IPS DF 19.7 (cell line): ENCODE data around the gene IFT88.

ENCODE experiments used
- DNase-seq: peaks from one replicate; pipeline ENCODE4 v3.0.0-alpha.2; 2013; ENCODE audit warnings: low read depth, low spot score

IFT88 gene

DNA sequence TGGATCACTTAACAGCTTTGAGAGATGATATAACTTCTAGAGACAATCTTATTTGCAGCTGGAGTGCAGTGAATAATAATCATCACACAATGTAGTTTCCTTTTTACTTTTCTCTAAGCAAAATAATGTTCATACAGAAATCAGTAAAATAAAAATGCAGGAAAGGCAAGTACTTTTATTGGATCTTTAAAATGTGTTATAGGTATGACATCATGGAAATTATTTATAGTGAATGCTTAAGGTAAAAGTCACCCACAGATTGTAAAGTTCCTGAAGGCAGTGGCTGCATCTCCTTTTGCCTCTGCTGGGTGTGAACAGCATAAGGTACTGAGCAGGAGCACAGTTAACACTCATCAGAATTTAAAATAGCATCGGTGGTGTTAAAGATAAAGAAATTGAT is 119.2 kb downstream of the IFT88 start:
- DNase-seq, result no peak

DNA sequence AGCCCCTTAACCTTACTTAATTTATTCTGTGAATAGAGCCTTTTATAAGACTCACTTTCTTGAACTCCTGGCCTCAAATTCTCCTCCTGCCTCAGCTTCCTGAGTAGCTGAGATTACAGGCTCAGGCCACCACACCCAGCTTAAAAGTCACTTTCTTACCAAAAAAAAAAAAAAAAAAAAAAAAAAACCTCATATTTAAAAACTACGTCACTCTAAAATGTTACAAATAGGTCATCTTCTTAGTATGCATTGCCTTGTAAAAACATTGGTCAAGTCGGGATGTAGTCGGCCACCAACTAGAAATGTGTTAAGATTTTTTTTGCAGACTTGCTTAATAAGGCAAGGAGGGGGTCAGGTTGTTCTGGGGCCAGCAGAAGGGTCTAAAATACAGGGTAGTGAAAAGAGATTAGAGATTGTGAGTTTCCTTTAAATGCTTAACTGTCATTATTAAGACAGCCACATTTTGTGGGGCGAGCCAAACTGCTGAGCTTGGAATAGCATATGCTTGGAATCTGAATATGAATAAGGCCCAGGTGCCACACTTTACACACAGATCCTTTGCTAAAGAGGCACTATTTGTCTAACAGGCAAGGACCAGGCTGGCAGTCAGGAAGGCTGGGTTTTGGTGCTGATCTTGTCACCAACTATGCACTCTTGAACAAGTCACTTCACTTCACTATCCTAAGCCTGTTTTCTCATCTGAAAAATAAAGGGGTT is 120.1 kb downstream of the IFT88 start:
- DNase-seq, result no peak

DNA sequence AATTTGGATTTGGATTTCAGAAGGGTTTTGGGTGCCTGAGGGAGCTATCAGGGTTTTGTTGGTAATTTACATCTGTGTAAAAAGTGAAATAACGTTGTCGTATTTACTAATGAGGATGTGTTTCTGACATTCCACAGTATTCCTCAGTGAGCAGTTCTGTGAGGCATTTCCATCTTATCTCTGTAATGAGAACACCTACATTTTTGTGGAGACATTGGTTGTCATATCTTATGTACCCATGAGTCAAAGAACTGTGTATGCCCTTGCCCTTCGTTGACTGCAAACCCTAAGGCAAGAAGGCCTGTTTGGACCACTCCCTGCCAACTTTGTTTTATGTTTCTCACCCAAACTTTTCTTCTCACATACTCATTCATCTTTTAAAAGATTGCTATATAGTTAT is 122.3 kb downstream of the IFT88 start:
- DNase-seq, result no peak

DNA sequence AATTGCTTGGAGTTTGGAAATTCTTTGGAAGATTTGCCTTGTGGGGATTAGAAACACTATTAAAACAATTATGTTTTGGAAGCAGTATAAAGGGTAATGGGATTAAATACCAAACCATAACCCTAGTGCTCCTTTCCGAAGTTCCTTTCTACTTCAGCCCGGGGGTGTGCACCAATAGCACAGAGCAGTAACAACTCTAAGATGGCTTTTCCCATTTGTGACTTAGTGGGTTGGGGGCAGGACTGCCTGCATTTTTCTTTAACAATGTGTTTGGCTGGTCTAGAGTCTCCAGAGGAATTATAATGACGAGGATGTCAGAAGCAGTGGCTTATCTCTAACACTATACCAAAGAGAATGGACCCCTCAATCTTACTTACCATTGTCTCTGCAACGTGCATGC is 124.7 kb downstream of the IFT88 start:
- DNase-seq, result no peak

DNA sequence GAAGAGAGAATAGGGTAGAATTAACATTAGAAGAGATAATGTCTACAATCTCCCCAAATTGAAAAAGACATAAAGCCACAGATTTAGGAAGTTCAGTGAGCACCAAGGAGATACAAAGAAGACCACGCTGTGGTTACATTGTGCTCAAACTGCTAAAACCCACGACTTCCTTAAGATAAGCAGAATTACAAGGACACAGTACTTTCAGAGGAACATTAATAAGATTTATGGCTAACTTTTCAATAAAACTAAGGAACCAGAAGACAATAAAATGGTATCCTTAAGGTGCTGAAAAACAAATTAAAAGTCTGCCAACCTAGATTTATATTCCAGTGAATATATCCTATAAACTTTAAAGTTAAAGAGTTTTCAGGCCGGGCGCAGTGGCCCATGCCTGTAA is 129.1 kb downstream of the IFT88 start:
- DNase-seq, result no peak

DNA sequence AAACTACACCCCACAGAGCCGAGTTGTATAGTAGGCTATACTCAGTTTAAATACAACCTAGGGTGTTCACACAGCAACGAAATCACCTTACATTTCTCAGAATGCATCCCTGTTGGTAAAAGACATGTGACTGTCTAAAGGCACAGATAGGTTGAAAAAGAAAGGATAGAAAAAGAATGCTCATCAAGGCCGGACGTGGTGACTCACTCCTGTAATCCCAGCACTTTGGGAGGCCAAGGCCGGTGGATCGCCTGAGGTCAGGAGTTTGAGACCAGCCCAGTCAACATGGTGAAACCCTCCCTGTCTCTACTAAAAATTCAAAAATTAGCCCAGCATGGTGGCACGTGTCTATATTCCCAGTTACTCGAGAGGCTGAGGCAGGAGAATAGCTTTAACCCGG is 132.8 kb downstream of the IFT88 start:
- DNase-seq, result no peak

DNA sequence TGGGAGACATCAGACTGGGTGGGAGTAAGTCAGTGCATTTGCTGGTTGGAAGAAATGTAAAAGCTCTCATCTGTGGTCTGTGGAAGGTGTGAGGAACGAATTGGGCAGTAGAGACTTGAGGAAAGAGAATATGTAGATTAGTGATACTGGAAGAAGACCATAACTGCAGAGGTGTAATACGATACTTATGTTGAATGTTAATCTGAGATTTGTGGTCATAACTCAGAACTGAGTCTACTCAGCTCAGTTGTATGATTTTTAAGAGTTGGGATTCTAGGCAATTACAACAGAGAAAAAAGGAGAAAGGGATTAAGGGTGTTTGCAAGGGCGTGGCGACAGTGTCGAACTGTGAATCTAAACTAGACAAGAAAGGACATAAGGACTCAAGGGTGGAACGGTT is 133.3 kb downstream of the IFT88 start:
- DNase-seq, result no peak

DNA sequence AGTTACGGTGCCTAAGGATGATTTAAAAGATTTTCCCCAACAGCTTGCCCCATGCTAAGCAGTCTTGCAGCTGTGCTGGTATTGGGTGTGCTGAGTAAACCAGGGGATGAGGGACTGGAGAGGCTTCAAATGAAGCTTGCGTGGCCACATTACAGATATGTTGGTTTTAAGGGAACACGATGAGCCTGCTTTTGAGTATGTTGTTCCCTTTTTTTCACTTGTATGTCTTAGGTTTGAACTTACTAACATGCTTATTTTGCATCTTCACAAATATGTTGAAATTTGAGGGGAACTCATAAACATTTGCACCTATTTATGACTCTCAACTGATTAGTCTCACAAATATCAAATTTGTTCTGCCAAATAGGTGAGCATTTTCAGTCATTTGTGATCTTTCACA is 134.5 kb downstream of the IFT88 start:
- DNase-seq, result no peak

DNA sequence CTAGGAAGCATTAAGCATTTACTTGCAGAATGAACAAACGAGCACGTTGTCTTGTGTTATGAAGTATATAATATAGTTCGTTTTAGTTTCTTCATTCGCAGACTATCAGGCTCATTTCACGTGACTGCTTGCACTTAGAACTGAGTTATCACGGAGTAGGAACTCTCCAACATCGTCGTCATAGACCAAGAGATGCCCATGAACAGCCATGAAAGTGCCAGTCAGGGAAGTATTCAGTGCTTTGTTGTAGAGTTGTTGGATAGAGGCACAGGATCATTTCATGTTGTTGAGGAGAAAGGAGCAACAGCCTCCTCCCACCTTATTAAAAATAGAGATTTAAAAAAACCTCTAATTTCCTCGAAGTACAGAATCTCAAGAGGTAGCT is 135.6 kb downstream of the IFT88 start:
- DNase-seq, result no peak

DNA sequence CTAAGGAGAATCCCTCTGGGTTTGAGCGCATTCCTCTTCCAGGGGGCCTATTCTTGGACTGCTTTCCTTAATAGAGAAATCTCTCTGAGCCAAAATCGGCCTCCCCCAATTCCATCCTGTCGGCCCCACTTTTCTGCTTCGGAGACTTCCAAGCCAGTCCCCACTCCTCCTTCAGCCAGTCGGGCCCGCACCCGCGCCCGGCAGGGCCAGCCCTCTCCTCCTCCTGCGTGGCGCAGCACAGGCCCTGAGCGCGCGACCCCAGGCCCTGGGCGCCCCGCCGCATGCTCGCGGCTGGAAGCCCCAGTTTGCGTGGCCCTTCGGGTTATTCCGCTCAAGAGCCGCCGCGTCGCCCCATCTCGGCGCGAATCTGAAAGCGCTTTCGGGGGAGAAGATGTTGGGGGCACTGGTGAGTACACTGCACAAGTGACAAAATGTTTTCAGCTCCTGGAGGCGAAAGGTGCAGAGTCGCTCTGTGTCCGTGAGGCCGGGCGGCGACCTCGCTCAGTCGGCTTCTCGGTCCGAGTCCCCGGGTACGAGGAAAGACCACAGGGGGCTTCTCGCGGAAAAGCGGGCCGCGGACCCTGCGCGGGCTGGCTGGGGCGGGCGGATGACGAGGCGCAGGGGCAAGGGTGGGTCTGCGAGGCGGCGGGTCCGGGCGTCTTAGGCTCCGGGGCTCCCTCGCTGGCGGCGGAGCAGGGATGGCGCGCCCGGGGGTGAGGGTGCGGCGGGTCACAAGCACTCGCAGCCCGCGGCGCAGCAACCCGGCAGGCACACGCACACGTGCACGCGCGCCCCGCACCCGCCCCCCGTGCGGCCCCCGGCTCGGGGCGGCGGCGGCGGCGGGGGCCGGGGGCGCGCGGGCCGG is 136.2 kb downstream of the IFT88 start, which contains the start of gene IL17D:
Gene IL17D (plus strand): TSS at position 785 of the 865 bp plus-strand sequence. CDS start 303 bp downstream, outside the sequence.
- no peak for DNase-seq

DNA sequence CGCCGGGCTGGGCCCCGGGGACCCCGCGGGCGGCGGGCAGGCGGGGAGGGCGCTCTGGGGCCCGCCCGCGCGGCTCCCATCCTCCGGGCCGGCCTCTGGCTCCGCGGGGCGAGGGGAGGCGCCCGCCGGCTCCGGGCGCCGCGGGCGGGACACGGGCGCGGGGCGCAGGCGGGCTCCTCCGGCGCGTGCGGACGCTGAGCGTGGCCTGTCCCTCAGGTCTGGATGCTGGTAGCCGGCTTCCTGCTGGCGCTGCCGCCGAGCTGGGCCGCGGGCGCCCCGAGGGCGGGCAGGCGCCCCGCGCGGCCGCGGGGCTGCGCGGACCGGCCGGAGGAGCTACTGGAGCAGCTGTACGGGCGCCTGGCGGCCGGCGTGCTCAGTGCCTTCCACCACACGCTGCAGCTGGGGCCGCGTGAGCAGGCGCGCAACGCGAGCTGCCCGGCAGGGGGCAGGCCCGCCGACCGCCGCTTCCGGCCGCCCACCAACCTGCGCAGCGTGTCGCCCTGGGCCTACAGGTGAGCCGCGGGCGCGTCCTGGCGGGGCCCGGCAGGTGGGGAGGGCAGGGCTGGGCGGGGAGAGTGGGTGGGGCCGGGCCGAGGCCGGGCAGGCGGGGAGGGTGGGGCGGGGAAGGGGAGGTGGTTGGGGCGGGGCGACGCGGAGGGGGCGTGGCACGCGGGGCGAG is 137.0 kb downstream of the IFT88 start:
- no peak for DNase-seq

DNA sequence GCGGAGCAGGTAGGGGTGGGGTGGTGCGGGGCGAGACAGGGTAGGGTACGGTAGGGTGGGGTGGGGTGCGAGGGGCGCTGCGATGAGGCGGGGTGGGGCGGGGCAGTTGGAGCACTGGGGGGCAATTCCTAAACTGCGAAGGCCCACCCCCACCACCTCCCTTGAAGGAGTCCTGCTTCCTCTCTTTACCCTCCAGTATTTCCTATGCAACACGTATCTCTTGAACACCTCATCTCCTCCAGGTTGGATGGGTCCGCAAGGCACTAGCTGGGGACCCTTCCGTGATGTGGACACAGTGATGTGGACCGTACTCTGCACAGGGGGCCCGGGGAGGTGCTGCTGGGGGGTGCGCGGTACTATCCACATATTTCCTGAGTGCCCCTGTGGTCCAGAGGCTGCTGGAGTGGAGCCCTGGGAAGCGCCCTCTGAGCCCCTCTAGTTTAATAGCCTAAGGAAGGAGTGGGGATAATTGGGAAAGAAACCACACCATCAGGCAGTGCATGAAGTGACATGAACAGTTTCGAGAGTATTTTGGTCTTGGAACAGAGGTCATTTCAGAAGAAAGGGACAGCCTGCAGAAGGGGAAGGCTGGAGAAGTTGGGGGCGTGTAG is 137.6 kb downstream of the IFT88 start:
- DNase-seq, result no peak

DNA sequence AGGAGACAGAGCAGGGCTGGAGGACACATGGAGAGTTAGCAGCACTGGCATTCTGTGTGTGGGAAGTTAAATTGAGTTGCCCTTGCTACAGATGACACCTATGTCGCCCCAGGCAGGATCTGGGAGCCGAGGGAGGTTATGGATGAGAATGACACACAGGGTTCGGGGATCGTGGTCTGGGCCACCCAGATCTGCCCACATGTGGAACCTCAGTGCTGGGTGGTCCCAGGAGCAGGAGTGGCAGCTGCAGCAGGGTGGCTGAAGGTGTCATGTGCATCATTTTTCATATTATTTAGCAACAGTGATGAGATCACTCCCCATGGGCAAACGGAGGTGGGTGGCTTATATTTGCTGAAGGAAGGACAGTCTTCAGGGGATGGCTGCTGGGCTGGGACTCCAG is 139.7 kb downstream of the IFT88 start:
- no peak for DNase-seq

DNA sequence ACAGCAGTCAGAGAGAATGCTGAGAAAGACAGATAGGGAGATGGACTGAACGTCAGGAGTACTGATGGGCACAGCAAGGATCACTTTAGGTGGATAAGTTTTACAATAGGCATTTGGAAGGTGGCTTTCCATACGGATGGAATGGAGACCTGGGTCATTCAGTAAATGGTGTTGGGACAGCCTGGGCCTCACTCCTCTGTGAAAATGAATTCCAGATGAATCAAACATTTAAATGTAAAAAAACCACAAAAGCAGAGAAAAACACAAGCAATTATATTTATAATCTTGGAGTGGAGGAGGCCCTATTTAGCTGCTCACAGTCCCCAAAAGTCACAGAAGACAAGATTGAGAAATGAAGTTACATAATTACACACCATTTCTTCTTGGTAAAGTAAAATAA is 141.3 kb downstream of the IFT88 start:
- DNase-seq, result no peak

DNA sequence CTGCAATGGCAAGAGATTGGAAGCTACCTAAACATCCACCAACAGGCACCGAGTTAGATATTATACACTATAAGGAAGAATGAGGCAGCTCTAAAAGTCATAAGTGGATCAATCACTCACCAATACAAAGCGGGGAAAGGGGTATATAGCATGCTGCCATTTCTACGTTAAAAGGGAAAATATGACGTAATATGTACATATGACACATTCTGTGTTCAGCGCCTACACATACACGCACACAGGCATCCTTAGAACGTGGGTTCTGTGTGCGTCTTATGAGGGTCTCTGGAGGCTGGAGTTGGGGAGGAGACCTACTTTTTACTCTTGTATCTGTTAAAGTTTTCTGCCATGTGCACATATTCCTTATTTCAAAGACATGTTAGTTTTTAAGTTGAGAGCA is 142.4 kb downstream of the IFT88 start:
- no peak for DNase-seq

DNA sequence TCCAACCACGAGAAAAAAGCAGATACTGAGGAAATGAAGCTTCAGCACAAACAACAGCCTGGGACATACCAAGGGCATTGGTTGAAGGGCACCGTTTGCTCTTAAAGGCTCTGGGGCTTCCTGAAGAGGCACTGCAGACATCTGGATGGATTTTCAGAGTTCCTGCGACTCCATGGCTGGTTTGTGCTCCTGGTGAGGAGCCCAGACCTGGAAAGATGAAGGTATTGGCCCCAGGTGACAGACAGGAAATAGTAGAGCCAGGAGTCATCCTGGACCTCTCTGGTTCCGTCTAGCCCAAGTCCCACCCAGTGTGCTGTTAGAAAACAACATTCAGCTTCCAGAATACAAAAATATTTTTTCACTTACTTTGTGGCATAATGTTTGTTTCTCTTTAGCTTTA is 142.8 kb downstream of the IFT88 start:
- no peak for DNase-seq

DNA sequence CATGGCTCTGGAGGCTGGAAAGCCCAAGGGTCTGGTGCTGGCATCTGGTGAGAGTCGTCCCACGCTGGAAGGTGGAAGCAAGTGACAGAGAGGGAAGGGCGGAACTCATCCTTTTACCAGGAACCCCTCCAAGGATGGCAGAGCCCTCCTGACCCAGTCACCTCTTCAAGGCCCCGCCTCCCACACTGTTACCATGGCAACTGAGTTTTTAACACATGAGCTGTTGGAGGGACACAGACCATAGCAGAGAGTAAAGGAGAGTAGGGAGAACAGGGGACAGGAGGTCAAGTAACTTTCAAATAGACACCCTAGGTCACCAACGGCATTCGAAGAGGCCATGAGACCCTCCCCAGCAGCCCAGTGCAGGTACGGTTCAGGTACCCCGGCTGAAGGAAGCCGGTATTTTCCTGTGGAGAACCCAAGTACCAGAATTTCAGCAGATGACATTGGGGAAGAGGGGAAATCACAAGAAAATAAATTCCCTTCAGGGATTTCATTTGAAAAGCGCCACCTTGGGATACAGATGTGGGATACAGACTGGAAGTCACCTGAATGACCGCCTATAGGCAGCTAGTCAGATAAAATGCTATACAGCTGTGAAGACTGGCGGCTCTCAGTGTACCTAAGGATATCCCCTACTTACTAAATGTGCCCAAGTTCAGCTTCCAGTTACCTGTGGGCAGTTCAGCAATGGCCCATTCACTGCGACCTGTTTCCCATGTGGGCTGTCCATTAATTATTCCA is 144.5 kb downstream of the IFT88 start:
- DNase-seq, result no peak

DNA sequence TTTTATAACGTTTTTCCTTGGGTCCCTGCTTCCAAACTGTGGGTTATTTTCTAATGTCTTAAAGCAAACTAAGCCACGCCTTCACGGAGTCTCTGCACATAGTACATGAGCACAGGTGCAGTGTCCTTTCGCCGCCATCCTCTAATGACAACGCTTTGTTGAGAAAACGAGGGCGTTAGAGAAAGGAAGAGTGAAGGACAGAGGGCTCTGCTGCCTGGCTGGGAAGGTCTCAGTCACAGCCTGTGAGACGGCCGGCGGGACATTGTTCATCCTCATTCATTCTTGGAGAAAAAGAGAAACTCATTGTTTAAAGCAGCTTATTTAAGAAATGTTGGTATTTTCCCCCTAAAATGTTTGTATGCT is 146.0 kb downstream of the IFT88 start:
- DNase-seq, result no peak

DNA sequence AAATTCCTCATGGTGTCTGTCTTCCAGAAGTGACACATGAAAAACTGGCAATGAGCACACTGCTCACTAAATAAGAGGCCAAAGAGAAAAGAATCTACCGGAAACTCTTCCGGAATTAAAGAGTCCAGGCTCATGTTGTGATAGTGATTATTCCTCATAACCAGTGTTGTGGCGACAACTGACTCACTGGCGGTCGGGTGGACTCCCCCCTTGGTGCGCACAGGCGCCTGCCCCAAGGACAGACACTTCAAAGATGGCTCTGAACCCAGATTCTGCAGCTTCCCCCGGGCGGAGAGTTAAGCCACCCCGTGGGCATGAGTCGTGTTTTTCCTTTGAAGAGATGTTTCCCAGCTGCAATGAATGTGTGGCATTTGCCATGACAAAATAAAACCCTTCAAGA is 146.8 kb downstream of the IFT88 start:
- no peak for DNase-seq

DNA sequence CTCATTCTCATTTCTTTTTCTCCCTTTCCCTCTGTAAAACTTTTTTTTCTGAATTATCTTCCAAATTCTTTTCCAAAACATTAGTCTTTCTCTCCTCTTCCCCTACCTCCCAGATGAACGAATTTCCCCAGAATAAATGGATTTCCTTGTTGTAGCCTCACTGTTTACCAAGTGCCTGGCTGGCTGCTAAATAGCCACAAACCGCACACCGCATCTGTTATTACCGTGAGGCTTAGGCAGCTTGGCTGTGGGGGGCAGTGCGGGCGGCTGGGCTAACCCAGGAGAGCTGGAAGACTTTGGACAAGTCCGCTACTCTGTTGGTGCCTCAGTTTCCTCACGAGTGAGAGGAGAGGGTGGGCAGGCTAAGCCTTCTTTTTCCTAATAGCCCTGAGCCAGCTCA is 147.2 kb downstream of the IFT88 start:
- no peak for DNase-seq

DNA sequence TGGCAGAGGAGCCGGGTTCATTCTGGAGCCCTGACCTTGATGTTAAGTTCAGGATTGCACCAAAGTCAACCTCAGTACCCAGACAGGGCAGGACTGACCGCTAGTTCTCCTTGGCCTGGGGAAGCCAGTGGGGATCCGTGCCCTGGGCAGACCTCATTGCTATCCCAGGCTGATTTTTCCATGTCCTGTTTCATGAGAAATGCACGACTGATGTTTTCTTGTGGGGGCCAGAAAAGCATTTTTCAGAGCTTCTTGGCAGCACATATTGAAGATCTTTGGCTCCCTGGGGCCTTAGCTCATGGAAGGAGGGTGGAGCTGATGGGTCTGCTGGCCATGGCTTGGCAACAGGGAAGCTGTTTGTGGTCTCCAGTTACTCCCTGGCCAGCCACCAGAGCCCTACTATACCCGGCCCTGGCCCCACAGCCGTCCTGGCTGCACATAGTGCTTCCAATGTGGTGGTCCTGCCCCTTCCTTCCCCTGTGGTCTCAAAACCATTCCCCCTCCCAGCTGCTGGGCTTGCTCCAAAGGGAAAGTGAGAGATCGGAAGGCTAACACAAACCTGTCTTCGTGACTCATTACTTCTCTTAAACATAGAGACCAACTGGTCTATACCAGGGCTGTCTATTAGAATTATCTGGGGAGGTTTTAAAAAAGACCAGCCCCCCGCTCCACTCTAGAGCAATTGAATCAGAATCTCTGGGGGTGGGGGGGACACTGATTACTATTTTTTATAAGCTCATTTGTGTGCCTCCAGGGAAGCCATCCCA is 147.8 kb downstream of the IFT88 start:
- no peak for DNase-seq
